Measurements from ENCODE around the gene SLC26A8.
"Not testable (repeated sequence)": the region's sequence is repeated elsewhere in the genome, so short reads cannot be mapped to it uniquely, and the experiment has no call there.

Gene SLC26A8

DNA sequence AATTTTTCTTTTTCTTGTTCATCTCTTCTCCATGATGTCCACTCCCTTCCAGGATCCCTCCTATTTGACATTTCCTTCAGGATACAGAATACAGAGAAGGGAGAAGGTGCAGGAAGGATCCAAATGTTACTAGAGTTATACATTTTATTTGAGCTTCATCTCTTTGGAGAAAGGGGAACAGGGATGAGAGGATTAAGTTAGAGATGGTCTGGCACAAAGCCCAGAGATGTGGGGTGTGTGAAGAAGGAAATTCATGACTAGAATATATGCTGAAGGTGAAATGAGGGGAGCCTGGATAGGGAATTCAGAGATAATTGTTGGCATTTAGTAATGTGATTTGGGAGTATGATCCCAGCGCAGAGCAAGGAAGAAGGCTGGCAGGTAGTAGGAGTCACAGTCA, 81.1 kb downstream of the SLC26A8 start:
- no peak overlapping the region for H2AFZ ChIP-seq

DNA sequence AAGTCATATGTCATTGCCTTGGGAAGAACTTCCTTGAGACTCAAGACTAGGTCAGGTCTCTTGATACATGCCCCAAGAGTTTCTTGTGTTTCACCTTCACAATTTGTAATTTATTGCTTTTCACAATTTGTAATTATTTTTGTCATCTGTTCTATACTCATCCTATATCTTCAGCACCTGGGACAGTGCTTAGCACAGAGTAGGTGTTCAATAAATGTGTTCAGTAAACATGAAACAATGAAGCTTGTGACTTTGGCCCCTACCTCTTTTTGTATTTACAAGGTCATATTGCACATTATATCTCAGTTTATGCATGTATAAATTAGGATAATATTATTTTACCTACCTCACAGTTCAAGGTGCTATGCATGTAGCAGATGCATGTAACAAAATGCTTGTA, 82.1 kb downstream of the SLC26A8 start:
- H2AFZ ChIP-seq = no peak overlapping the region
- H3K27ac ChIP-seq = no peak overlapping the region
- TF ChIP-seq CTCF (IDR thresholded peaks at IDR 0.05) = no peak
- no peaks in the 10 kb centered on the region for H3K36me3 ChIP-seq (ENCODE audit: control insufficient read depth, insufficient read depth, low read length)
- H3K4me2 ChIP-seq (ENCODE audit: low read length) = no peak overlapping the region
- no peaks in the 10 kb centered on the region for H3K9me3 ChIP-seq (ENCODE audit: control insufficient read depth, low read length)
- H3K4me1 ChIP-seq = no peaks in the 10 kb centered on the region
- H3K79me2 ChIP-seq = no peaks in the 10 kb centered on the region
- H3K27me3 ChIP-seq (ENCODE audit: control insufficient read depth, insufficient read depth, low read length) = no peaks in the 10 kb centered on the region
- no peak overlapping the region for H3K9ac ChIP-seq
- H3K4me3 ChIP-seq (ENCODE audit: low read depth, low read length) = no peak overlapping the region

More for the DNA sequence above, 81.1 kb downstream of the SLC26A8 start:
- no peaks in the 10 kb centered on the region for H3K4me1 ChIP-seq
- no peak overlapping the region for H3K4me2 ChIP-seq (ENCODE audit: low read length)
- no peaks in the 10 kb centered on the region for H3K27me3 ChIP-seq (ENCODE audit: control insufficient read depth, insufficient read depth, low read length)
- H3K27ac ChIP-seq = no peak overlapping the region
- no peak for TF ChIP-seq CTCF (IDR thresholded peaks at IDR 0.05)
- no peaks in the 10 kb centered on the region for H3K79me2 ChIP-seq
- H3K9me3 ChIP-seq (ENCODE audit: control insufficient read depth, low read length) = no peaks in the 10 kb centered on the region
- H3K36me3 ChIP-seq (ENCODE audit: control insufficient read depth, insufficient read depth, low read length) = no peaks in the 10 kb centered on the region
- H3K9ac ChIP-seq = no peak overlapping the region
- no peak overlapping the region for H3K4me3 ChIP-seq (ENCODE audit: low read depth, low read length)

DNA sequence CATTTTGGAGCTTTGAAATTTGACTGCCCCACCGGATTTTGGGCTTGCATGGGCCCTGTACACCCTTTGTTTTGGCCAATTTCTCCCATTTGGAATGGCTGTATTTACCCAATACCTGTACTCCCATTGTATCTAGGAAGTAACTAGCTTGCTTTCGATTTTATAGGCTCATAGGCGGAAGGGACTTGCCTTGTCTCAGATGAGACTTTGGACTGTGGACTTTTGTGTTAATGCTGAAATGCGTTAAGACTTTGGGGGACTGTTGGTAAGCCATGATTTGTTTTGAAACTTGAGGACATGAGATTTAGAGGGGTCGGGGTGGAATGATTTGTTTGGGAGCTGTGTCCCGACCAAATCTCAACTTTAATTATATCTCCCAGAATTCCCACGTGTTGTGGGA, 83.3 kb downstream of the SLC26A8 start:
- not testable (repeated sequence) for H3K9me3 ChIP-seq (ENCODE audit: control insufficient read depth, low read length); H3K79me2 ChIP-seq; H3K4me2 ChIP-seq (ENCODE audit: low read length); H3K27me3 ChIP-seq (ENCODE audit: control insufficient read depth, insufficient read depth, low read length); H3K36me3 ChIP-seq (ENCODE audit: control insufficient read depth, insufficient read depth, low read length); H2AFZ ChIP-seq; H3K4me1 ChIP-seq; H3K9ac ChIP-seq; H3K4me3 ChIP-seq (ENCODE audit: low read depth, low read length); H3K27ac ChIP-seq

- H3K27ac ChIP-seq; H3K36me3 ChIP-seq (ENCODE audit: control insufficient read depth, insufficient read depth, low read length); H3K4me1 ChIP-seq; H3K4me3 ChIP-seq (ENCODE audit: low read depth, low read length); H3K4me2 ChIP-seq (ENCODE audit: low read length); H2AFZ ChIP-seq; H3K9ac ChIP-seq; H3K9me3 ChIP-seq (ENCODE audit: control insufficient read depth, low read length); H3K27me3 ChIP-seq (ENCODE audit: control insufficient read depth, insufficient read depth, low read length); H3K79me2 ChIP-seq: not testable (repeated sequence)
These were observed 84.4 kb downstream of the SLC26A8 start for GRCh38 chr6:35940014-35940413.

GRCh38 chr6:35939259-35939658, 85.2 kb downstream of the SLC26A8 start:
- H3K9ac ChIP-seq; H2AFZ ChIP-seq; H3K36me3 ChIP-seq (ENCODE audit: control insufficient read depth, insufficient read depth, low read length); H3K27ac ChIP-seq; H3K79me2 ChIP-seq; H3K27me3 ChIP-seq (ENCODE audit: control insufficient read depth, insufficient read depth, low read length); H3K4me3 ChIP-seq (ENCODE audit: low read depth, low read length); H3K4me1 ChIP-seq; H3K4me2 ChIP-seq (ENCODE audit: low read length); H3K9me3 ChIP-seq (ENCODE audit: control insufficient read depth, low read length): not testable (repeated sequence)

GRCh38 chr6:35936681-35937359, 87.6 kb downstream of the SLC26A8 start:
- H3K27ac ChIP-seq = no peak overlapping the region
- H3K9me3 ChIP-seq (ENCODE audit: control insufficient read depth, low read length) = no peaks in the 10 kb centered on the region
- no peak for TF ChIP-seq CTCF (IDR thresholded peaks at IDR 0.05)
- H3K4me3 ChIP-seq (ENCODE audit: low read depth, low read length) = no peak overlapping the region
- H3K4me2 ChIP-seq (ENCODE audit: low read length) = no peak overlapping the region
- no peak overlapping the region for H2AFZ ChIP-seq
- no peaks in the 10 kb centered on the region for H3K36me3 ChIP-seq (ENCODE audit: control insufficient read depth, insufficient read depth, low read length)
- H3K79me2 ChIP-seq = no peaks in the 10 kb centered on the region
- no peak overlapping the region for H3K9ac ChIP-seq
- no peaks in the 10 kb centered on the region for H3K27me3 ChIP-seq (ENCODE audit: control insufficient read depth, insufficient read depth, low read length)
- no peaks in the 10 kb centered on the region for H3K4me1 ChIP-seq
